HCT116 (cell line): ENCODE measurements around the gene ADAMTSL5.

Source experiments
- CTCF ChIP-seq, 3 experiments: fragments of 200-600 bp in 1 of 3; sonication (generic) in 1 of 3; IDR thresholded peaks in 2 of 3; conservative IDR thresholded peaks in 1 of 3; 2 replicates each; pipeline ENCODE4 v1.5.1; 2012 to 2017; ENCODE audit warnings: low read depth in 2 of 3, low read length in 2 of 3, antibody characterized with exemption in 1 of 3, borderline replicate concordance in 1 of 3, control low read depth in 1 of 3, mild to moderate bottlenecking in 1 of 3, mixed read lengths in 1 of 3, mixed run types in 1 of 3, moderate library complexity in 1 of 3; ENCODE audit not compliant: insufficient read depth in 1 of 3
- ELF1 ChIP-seq: IDR thresholded peaks from 2 replicates; pipeline ENCODE4 v1.6.1; 2012; ENCODE audit warnings: low read depth, borderline replicate concordance
- MAX ChIP-seq: IDR thresholded peaks from 2 replicates; pipeline ENCODE4 v1.6.1; 2012
- POLR2A ChIP-seq: IDR thresholded peaks from 2 replicates; pipeline ENCODE4 v1.7.0; 2011; ENCODE audit warnings: borderline replicate concordance; ENCODE audit not compliant: insufficient read depth, insufficient read length; ENCODE audit errors: extremely low read depth
- POLR2AphosphoS5 ChIP-seq: IDR thresholded peaks from 2 replicates; pipeline ENCODE4 v1.6.1; 2011; ENCODE audit warnings: mild to moderate bottlenecking, low read depth, low read length, moderate library complexity
- SP1 ChIP-seq: IDR thresholded peaks from 2 replicates; pipeline ENCODE4 v1.6.1; 2012; ENCODE audit warnings: low read depth
- SRF ChIP-seq: IDR thresholded peaks from 2 replicates; pipeline ENCODE4 v1.6.1; 2012; ENCODE audit warnings: low read depth
- TCF7L2 ChIP-seq: IDR thresholded peaks from 2 replicates; pipeline ENCODE4 v1.7.0; 2011; ENCODE audit warnings: borderline replicate concordance, inconsistent platforms; ENCODE audit not compliant: insufficient read depth, insufficient read length; ENCODE audit errors: extremely low read depth
- ZBTB33 ChIP-seq: IDR thresholded peaks from 2 replicates; pipeline ENCODE4 v1.6.1; 2011; ENCODE audit warnings: mild to moderate bottlenecking, low read length, moderate library complexity; ENCODE audit not compliant: insufficient replicate concordance; ENCODE audit errors: extremely low read depth

DNA sequence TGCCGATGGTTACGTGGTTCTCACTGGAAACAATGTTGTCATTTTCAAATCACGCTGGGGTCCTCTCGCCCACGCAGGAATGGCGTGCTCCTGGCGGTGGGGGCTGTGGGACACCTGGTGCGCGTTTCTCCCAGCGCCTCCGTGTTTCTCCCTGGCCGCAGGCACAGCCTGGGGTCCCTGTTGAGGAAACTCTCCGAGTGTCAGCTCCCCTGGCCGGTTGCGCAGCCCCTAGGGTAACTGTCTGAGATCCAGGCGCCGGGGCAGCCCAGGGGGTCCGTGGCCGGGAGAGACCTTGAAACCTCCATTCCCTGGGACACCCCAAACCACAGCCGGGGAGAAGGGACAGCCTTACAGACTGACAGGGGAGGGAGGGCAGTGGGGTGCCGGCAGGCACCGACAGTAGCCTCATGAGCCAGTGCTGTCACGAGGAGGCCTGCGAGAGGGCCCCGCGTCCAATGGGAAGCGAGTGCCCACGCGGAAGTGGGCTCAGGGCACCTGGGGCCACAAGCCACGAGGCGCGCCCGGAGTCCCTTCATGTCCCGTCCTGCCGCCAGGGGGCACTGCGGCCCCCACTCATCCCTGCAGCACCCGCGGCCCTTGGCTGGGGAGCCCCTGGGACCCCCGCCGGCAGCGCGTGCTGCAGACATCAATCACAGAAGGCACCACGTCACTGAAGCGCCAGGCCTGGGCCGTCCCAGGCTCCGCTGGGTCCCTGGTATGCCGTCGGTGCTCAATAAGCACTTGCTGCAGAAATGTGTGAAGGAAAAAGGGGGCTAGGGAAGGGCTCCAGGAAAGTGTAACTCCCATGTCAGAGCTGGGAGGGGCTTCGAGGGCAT lies 9.5 kb downstream of the ADAMTSL5 start:
- TF ChIP-seq POLR2A = no peak
- no peak for TF ChIP-seq SRF
- peak; percentile 95 for TF ChIP-seq MAX
- TF ChIP-seq CTCF (IDR thresholded peaks at IDR 0.05 in 2 of 3, conservative IDR thresholded peaks at IDR 0.05 in 1 of 3; ENCODE audit: borderline replicate concordance in 1 of 3, insufficient read depth in 1 of 3, low read depth in 2 of 3, low read length in 2 of 3) = peak in 2 of 3 experiments; percentile 74 to 84; a peak in 5 of 6 replicates
- no peak; the same call in 1 of the 2 replicates for TF ChIP-seq POLR2AphosphoS5
- TF ChIP-seq SP1 = no peak
- no peak for TF ChIP-seq ZBTB33
- peak; percentile 48 for TF ChIP-seq TCF7L2
- TF ChIP-seq ELF1 = no peak; the same call in 1 of the 2 replicates
